Rectal smooth muscle tissue (tissue), 1 donor: ENCODE measurements around the gene KRT81.
"Not testable (repeated sequence)": the region's sequence is repeated elsewhere in the genome, so short reads cannot be mapped to it uniquely, and the experiment has no call there.

Source experiments
- H3K27ac ChIP-seq: one replicate; pipeline ENCODE4 v1.7.0; 2013; ENCODE audit warnings: low read depth, low read length, inconsistent platforms
- H3K27me3 ChIP-seq: one replicate; pipeline ENCODE4 v1.7.0; 2013; ENCODE audit warnings: low read length; ENCODE audit not compliant: control insufficient read depth, insufficient read depth
- H3K36me3 ChIP-seq: one replicate; pipeline ENCODE4 v1.7.0; 2013; ENCODE audit warnings: low read length; ENCODE audit not compliant: control insufficient read depth, insufficient read depth
- H3K4me1 ChIP-seq: one replicate; pipeline ENCODE4 v1.7.0; 2013; ENCODE audit warnings: low read length; ENCODE audit not compliant: control insufficient read depth, insufficient read depth
- H3K4me3 ChIP-seq: one replicate; pipeline ENCODE4 v1.7.0; 2013; ENCODE audit warnings: low read length
- H3K9ac ChIP-seq: one replicate; pipeline ENCODE4 v1.7.0; 2013; ENCODE audit warnings: low read length

KRT81 gene

GRCh38 chr12:52286857-52287785 lies 4.2 kb downstream of the KRT81 start:
- H3K9ac ChIP-seq, H3K4me3 ChIP-seq, H3K27ac ChIP-seq, H3K4me1 ChIP-seq, H3K36me3 ChIP-seq, H3K27me3 ChIP-seq: not testable (repeated sequence)

- Histone ChIP-seq H3K36me3 (no peaks in the 10 kb centered on the region), H3K9ac (no peak overlapping the region), H3K4me1 (peaks cover 4% of the 10 kb centered on the region), H3K27ac (no peak overlapping the region), H3K27me3 (no peaks in the 10 kb centered on the region), H3K4me3 (no peak overlapping the region)
Observed at GRCh38 chr12:52285851-52286530, 5.3 kb downstream of the KRT81 start.

- H3K4me3 ChIP-seq, result no peak overlapping the region
- no peaks in the 10 kb centered on the region for H3K36me3 ChIP-seq
- H3K27me3 ChIP-seq, result no peaks in the 10 kb centered on the region
- no peak overlapping the region for H3K27ac ChIP-seq
- H3K9ac ChIP-seq, result no peak overlapping the region
- peaks cover 11% of the 10 kb centered on the region for H3K4me1 ChIP-seq
Observed at GRCh38 chr12:52285172-52285745, 6.1 kb downstream of the KRT81 start.

- Histone ChIP-seq H3K36me3 (no peaks in the 10 kb centered on the region), H3K4me3 (no peak overlapping the region), H3K9ac (no peak overlapping the region), H3K27me3 (no peaks in the 10 kb centered on the region), H3K4me1 (peaks cover 16% of the 10 kb centered on the region), H3K27ac (no peak overlapping the region)
Observed at GRCh38 chr12:52284562-52285171, 6.7 kb downstream of the KRT81 start.

GRCh38 chr12:52280796-52281560 lies 10.4 kb downstream of the KRT81 start:
- Histone ChIP-seq H3K36me3 (no peaks in the 10 kb centered on the region), H3K9ac (no peak overlapping the region), H3K4me1 (peaks cover 27% of the 10 kb centered on the region), H3K4me3 (no peak overlapping the region), H3K27ac (peak overlapping the region; percentile 97), H3K27me3 (peaks cover 2% of the 10 kb centered on the region)

GRCh38 chr12:52280319-52280795 lies 11.0 kb downstream of the KRT81 start:
- Histone ChIP-seq H3K4me3 (no peak overlapping the region), H3K9ac (no peak overlapping the region), H3K4me1 (peaks cover 27% of the 10 kb centered on the region), H3K27ac (peak overlapping the region; percentile 97), H3K27me3 (peaks cover 2% of the 10 kb centered on the region), H3K36me3 (no peaks in the 10 kb centered on the region)

GRCh38 chr12:52279422-52280318 lies 11.7 kb downstream of the KRT81 start:
- Histone ChIP-seq H3K9ac (no peak overlapping the region), H3K27ac (peak overlapping the region; percentile 97)

GRCh38 chr12:52278575-52279421 lies 12.5 kb downstream of the KRT81 start:
- Histone ChIP-seq H3K9ac (no peak overlapping the region), H3K27ac (peak overlapping the region; percentile 97), H3K4me1 (peaks cover 27% of the 10 kb centered on the region), H3K36me3 (no peaks in the 10 kb centered on the region), H3K4me3 (peak overlapping the region; percentile 23), H3K27me3 (peaks cover 2% of the 10 kb centered on the region)

More at GRCh38 chr12:52279422-52280318, 11.7 kb downstream of the KRT81 start:
- Histone ChIP-seq H3K27me3 (peaks cover 2% of the 10 kb centered on the region), H3K4me1 (peaks cover 27% of the 10 kb centered on the region), H3K4me3 (peak overlapping the region; percentile 12), H3K36me3 (no peaks in the 10 kb centered on the region)

- Histone ChIP-seq H3K27me3 (peaks cover 2% of the 10 kb centered on the region), H3K4me1 (peaks cover 27% of the 10 kb centered on the region), H3K9ac (no peak overlapping the region), H3K36me3 (no peaks in the 10 kb centered on the region), H3K27ac (no peak overlapping the region), H3K4me3 (no peak overlapping the region)
Observed at GRCh38 chr12:52277486-52278245, 13.7 kb downstream of the KRT81 start.

- Histone ChIP-seq H3K27me3 (peaks cover 2% of the 10 kb centered on the region), H3K4me1 (peaks cover 20% of the 10 kb centered on the region), H3K36me3 (no peaks in the 10 kb centered on the region), H3K4me3 (no peak overlapping the region), H3K27ac (no peak overlapping the region), H3K9ac (no peak overlapping the region)
Observed at GRCh38 chr12:52275686-52276085, 15.6 kb downstream of the KRT81 start.
